Uterus (tissue), 4 donors: ENCODE data around the gene ADRA2B. TPM values are rescaled to one million over a fixed set of nuclear protein-coding genes. Genes with fewer than 3 reads are reported as not detected.
"Not testable (repeated sequence)": the region's sequence is repeated elsewhere in the genome, so short reads cannot be mapped to it uniquely, and the experiment has no call there.

Experiments
- DNase-seq, 2 donors: peaks; one replicate each; pipeline ENCODE4 v3.0.0-alpha.2; 2019 to 2020
- H3K27ac ChIP-seq, 2 donors: fragments of 200-600 bp; sonication (generic); 1 replicate in 1 of 2; 2 replicates in 1 of 2; pipeline ENCODE4 v1.5.1; 2016 to 2018
- H3K27me3 ChIP-seq, 2 donors: fragments of 200-600 bp; sonication (generic); one replicate each; pipeline ENCODE4 v1.5.1; 2018 to 2019; ENCODE audit warnings: control low read depth in 1 of 2
- H3K36me3 ChIP-seq, 2 donors: fragments of 200-600 bp; sonication (generic); one replicate each; pipeline ENCODE4 v1.5.1; 2019; ENCODE audit warnings: control low read depth in 1 of 2
- H3K4me1 ChIP-seq, 2 donors: fragments of 200-600 bp; sonication (generic); one replicate each; pipeline ENCODE4 v1.5.1; 2018 to 2019; ENCODE audit warnings: control low read depth in 1 of 2
- H3K4me3 ChIP-seq, 2 donors: fragments of 200-600 bp; sonication (generic); 1 replicate in 1 of 2; 2 replicates in 1 of 2; pipeline ENCODE4 v1.5.1; 2018 to 2019; ENCODE audit warnings: mild to moderate bottlenecking in 1 of 2
- H3K9me3 ChIP-seq, 2 donors: fragments of 200-600 bp; sonication (generic); one replicate each; pipeline ENCODE4 v1.5.1; 2019; ENCODE audit warnings: control low read depth in 1 of 2
- CTCF ChIP-seq, 4 experiments: fragments of 200-600 bp in 2 of 4; fragments of 450-650 bp in 2 of 4; sonication (generic) in 2 of 4; IDR thresholded peaks; one replicate each; pipeline ENCODE4 v1.5.1; 2016 to 2019; ENCODE audit warnings: antibody characterized with exemption in 4 of 4, mild to moderate bottlenecking in 2 of 4, moderate library complexity in 1 of 4
- POLR2A ChIP-seq, 2 donors: fragments of 450-650 bp; IDR thresholded peaks; one replicate each; pipeline ENCODE4 v1.6.1; 2016; ENCODE audit warnings: antibody characterized with exemption in 2 of 2, mild to moderate bottlenecking in 1 of 2, moderate library complexity in 1 of 2
- intact Hi-C: fragments of 100-400 bp; cut with DNase I; formaldehyde crosslinking; loops from one replicate; pipeline ENCODE4 v1.15.1; 2023; ENCODE audit warnings: low total_unique reads
- total RNA-seq, 4 donors: library from RNA; depleted of rRNA in 3 of 4; stranded (reverse); fragments of >200 nt in 3 of 4; gene quantifications; one replicate each; pipeline versions ENCODE4 v1.1.0 to v1.2.4, GENCODE V29; 2014 to 2023
- donor health status: DM: yes; HTN: yes; CAD: no.

Gene ADRA2B
- total RNA-seq, 4 donors from 2014 or later = 0.51 to 5.4 (median 2.6) TPM; not detected in 1

- no peak for DNase-seq
- H3K36me3 ChIP-seq = no peaks in the 10 kb centered on the region
Observed at GRCh38 chr2:96075199-96075771, 41.1 kb downstream of the ADRA2B start.

DNA sequence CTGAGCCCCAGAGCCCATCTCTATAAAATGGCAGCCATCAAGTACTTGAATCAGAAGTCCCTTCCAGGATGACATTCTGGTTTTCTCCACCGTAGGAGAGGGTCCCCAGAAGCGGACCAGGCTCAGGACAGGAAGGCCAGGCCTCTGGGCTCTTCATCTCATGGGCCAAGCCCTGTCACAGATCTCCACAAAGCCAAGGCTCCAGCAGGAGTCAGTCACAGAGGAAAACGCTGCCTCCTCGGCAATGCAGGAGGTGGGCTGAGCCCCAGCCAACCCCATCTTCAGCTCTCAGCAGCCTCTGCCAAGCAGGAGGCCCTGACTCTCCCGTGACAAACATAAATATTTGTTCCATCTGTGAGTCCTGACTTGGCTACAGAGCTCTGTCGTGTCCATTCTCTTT lies 42.2 kb downstream of the ADRA2B start:
- Histone ChIP-seq H3K4me1 (no peaks in the 10 kb centered on the region), H3K36me3 (no peaks in the 10 kb centered on the region), H3K27me3 (no peaks in the 10 kb centered on the region), H3K4me3 (no peak overlapping the region), H3K9me3 (no peaks in the 10 kb centered on the region), H3K27ac (no peak overlapping the region)
- TF ChIP-seq POLR2A (IDR thresholded peaks at IDR 0.05) (no peak), CTCF (IDR thresholded peaks at IDR 0.05) (no peak)
- intact Hi-C loops = no loop called here
- DNase-seq = no peak

More at GRCh38 chr2:96075199-96075771, 41.1 kb downstream of the ADRA2B start:
- Histone ChIP-seq H3K4me1 (no peaks in the 10 kb centered on the region), H3K9me3 (no peaks in the 10 kb centered on the region), H3K27me3 (no peaks in the 10 kb centered on the region), H3K4me3 (no peak overlapping the region), H3K27ac (no peak overlapping the region)
- intact Hi-C loops = no loop called here
- TF ChIP-seq POLR2A (IDR thresholded peaks at IDR 0.05) (no peak), CTCF (IDR thresholded peaks at IDR 0.05) (no peak)

DNA sequence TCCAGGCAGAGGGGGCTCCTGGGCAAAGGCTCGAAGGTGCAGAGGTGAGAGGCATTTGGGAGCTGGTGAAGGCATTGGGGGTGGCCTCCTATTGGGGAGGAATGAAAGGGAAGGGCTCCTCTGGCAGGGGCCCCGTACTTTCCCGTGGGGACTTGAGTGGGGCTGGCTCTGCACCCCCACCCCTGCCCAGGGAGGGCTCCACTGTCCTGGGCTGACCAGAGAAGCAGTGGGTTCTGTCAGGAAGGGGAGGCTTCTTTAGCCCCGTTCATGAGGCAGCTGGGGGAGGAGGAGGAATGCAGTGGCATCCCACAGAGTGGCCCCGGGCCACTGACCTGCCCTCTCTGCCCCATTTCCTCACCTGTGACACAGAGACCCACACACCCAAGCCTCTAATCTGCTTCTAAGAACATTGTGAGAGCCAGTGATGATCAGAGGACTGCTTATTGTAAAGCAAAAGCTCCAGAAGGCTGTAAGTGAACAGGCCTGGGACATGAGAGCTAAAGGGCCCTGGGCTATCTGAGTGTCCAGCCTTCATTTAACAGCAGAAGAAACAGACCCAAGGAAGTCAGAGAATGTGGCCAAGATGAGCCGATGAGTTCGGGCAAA lies 43.1 kb downstream of the ADRA2B start:
- H3K36me3 ChIP-seq = no peaks in the 10 kb centered on the region
- DNase-seq = no peak
- H3K27ac ChIP-seq = no peak overlapping the region
- H3K4me3 ChIP-seq = no peak overlapping the region
- no peaks in the 10 kb centered on the region for H3K9me3 ChIP-seq
- H3K27me3 ChIP-seq = no peaks in the 10 kb centered on the region
- H3K4me1 ChIP-seq = no peaks in the 10 kb centered on the region
- intact Hi-C loops = no loop called here
- TF ChIP-seq POLR2A (IDR thresholded peaks at IDR 0.05) (no peak), CTCF (IDR thresholded peaks at IDR 0.05) (no peak)

DNA sequence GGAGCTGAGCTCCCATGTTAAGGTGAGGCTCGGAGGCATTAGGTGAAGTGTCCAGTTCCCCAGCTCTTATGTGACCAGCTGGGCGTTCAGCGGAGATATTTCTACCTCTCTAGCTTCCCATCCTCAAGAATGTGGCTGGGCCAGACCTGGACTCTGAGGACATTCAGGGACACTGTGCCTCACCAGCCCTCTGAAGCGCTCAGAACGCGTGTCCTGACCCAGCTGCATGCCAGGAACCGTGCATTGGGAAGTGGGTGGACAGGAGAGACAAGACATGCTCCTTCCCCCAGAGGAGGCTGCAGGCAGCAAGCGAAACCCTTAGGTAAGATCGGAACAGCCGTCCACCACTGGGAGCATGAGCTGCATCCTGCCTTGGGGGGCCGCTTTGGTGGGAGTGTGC lies 43.6 kb downstream of the ADRA2B start:
- Histone ChIP-seq H3K27ac (no peak overlapping the region), H3K4me3 (no peak overlapping the region), H3K9me3 (no peaks in the 10 kb centered on the region), H3K4me1 (no peaks in the 10 kb centered on the region), H3K27me3 (no peaks in the 10 kb centered on the region), H3K36me3 (no peaks in the 10 kb centered on the region)
- TF ChIP-seq POLR2A (IDR thresholded peaks at IDR 0.05) (no peak), CTCF (IDR thresholded peaks at IDR 0.05) (no peak)
- DNase-seq = no peak
- intact Hi-C loops = no loop called here

DNA sequence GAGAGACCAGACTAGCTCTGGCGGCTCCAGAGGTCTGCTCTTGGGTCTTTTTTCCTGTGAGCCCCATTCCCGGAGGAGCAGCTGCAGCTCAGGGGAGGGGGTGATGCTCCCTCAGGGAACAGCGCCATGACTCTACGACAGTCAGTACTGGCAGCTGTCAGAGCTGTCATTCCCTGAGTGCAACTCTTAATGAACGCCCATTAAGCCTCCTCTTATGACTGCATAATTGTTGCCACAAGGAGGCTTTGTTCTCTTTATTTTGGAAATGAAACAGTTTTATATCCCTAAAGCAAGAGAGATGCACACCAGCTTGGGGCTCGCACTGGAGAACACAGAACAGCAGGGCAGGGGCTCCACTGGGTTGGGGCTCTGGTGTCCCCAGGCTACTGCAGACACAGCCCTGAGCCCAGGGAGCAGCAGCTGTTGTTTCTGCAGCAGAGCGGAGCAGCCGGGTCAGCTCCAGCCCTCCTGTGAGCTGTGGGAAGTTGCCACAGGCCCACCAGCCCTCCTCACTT lies 44.3 kb downstream of the ADRA2B start:
- H3K4me3 ChIP-seq, H3K4me1 ChIP-seq, intact Hi-C loops, H3K9me3 ChIP-seq, H3K36me3 ChIP-seq, DNase-seq, H3K27me3 ChIP-seq, H3K27ac ChIP-seq: not testable (repeated sequence)

DNA sequence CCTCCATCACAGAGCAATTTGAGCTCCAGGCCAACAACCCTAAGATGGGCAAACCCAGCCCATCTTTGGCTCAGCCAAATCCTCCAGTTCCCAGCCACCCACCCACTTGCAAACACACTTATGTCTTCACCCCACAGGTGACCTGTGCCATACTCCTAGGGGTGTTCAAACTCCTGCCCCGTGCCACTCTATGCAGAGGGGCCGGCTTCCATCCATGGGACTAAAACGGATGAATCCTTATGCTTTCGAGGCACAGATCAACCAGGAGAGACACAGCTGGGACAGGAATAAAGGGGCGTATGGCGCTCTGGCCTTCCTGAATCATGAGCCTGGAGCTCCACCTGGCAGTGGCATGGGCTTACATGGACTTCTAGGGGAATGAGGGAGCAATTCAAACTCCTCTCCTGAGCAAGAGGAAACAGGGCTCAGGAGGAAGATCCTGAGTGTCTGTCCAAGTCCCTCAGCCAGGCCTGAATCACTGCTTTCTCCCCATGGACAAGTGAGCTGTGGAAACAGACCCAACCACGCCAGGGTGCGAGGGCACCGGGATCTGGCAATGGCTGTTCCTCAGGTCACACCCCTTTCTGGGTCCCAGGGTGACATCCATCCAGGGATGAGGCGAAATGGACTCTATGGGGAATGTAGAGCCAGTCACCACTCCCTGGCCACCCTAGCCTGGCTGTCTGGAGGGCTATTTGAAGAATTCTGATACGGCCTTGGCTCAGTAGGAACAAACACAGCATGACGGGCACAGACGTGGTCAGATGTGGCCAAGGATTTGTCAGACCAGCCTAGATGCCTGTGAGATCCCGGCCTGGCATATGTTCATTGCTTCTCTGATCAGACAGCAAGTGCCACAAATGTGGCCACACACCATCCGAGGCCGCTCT lies 45.0 kb downstream of the ADRA2B start:
- H3K27ac ChIP-seq, intact Hi-C loops, H3K27me3 ChIP-seq, H3K4me3 ChIP-seq, H3K4me1 ChIP-seq, H3K9me3 ChIP-seq, DNase-seq, H3K36me3 ChIP-seq: not testable (repeated sequence)

GRCh38 chr2:96070351-96070750 lies 46.0 kb downstream of the ADRA2B start:
- not testable (repeated sequence) for H3K4me1 ChIP-seq

GRCh38 chr2:96069878-96070277 lies 46.5 kb downstream of the ADRA2B start:
- H3K9me3 ChIP-seq, H3K36me3 ChIP-seq, H3K4me3 ChIP-seq, intact Hi-C loops, DNase-seq, H3K27me3 ChIP-seq, H3K4me1 ChIP-seq, H3K27ac ChIP-seq: not testable (repeated sequence)

More at GRCh38 chr2:96070351-96070750, 46.0 kb downstream of the ADRA2B start:
- H3K27me3 ChIP-seq, H3K9me3 ChIP-seq, intact Hi-C loops, H3K27ac ChIP-seq, DNase-seq, H3K4me3 ChIP-seq, H3K36me3 ChIP-seq: not testable (repeated sequence)
